ENCODE results near the gene FOXJ1. TPM values are rescaled to one million over a fixed set of nuclear protein-coding genes. Genes with fewer than 3 reads are reported as not detected.

FOXJ1 gene
- total and polyA plus RNA-seq, 2 of the 13 experiments (the other 11 are each of a cell fraction or from before 2014, with no cell fraction given): 0.98 to 1.6 TPM

- Histone ChIP-seq H3K36me3 (replicated peaks in 1 of 2; ENCODE audit: control insufficient read depth in 1 of 2, insufficient read depth in 2 of 2, low read length in 2 of 2) (peaks cover 61 to 90% of the 10 kb centered on the region in 2 experiments), H3K79me2 (ENCODE audit: insufficient read depth, low read length) (no peaks in the 10 kb centered on the region), H3K4me3 (replicated peaks in 1 of 3; ENCODE audit: insufficient read depth in 1 of 3, low read depth in 2 of 3, low read length in 3 of 3) (no peak overlapping the region), H3K4me1 (ENCODE audit: insufficient read depth, low read length) (no peaks in the 10 kb centered on the region), H3K4me2 (ENCODE audit: low read depth, low read length) (no peak overlapping the region), H2AFZ (ENCODE audit: low read length) (no peak overlapping the region), H4K20me1 (ENCODE audit: insufficient read depth, low read length) (no peaks in the 10 kb centered on the region), H3K27me3 (ENCODE audit: control insufficient read depth in 1 of 2, insufficient read depth in 2 of 2, low read length in 2 of 2) (no peaks in the 10 kb centered on the region), H3K9me3 (ENCODE audit: low read length) (no peaks in the 10 kb centered on the region), H3K27ac (ENCODE audit: extremely low read length, insufficient read depth, low read length) (no peak overlapping the region), H3K9ac (ENCODE audit: insufficient read depth, low read depth, low read length) (no peak overlapping the region)
- ATAC-seq (no peak), DNase-seq (ENCODE audit: low spot score) (no peak), FAIRE-seq (no peak)
- no TSS peak for BruUV-seq (replicated peaks)
- in situ Hi-C loops (cut with HindIII; ENCODE audit: extremely low pct_ligation_motif_present, low pct_unique_long_range_greater_than_20kb): no loop called here
- intact Hi-C loops (cut with micrococcal nuclease; ENCODE audit: unreplicated experiment): no loop called here
- ChIA-PET POLR2A (interaction anchor here (0.7 kb wide), 1 partner anchor 13 kb away, joined by 3 read pairs; the partner anchor contains the start of gene ZACN), CTCF (ENCODE audit: low intra/inter-chr PET ratio, low total read pairs) (no interaction called here)
- no peak for TF ChIP-seq MXD4 (CRISPR knock-in tag; IDR thresholded peaks at IDR 0.05)
- TF ChIP-seq HNRNPK (IDR thresholded peaks at IDR 0.05; ENCODE audit: low read depth, low read length, poor library complexity, severe bottlenecking): no peak
- TF ChIP-seq ZMAT5 (CRISPR knock-in tag; IDR thresholded peaks at IDR 0.05; ENCODE audit: borderline replicate concordance, low read depth): no peak
- no peak for TF ChIP-seq ZNF3 (CRISPR knock-in tag; IDR thresholded peaks at IDR 0.05)
- no peak for TF ChIP-seq DRAP1 (CRISPR knock-in tag; IDR thresholded peaks at IDR 0.05)
- no peak for TF ChIP-seq SNAPC2 (CRISPR knock-in tag; IDR thresholded peaks at IDR 0.05)
- TF ChIP-seq ZFP36 (IDR thresholded peaks at IDR 0.05; ENCODE audit: borderline replicate concordance, low read depth, low read length, partially characterized antibody): no peak
- no peak for TF ChIP-seq ZNF512B (CRISPR knock-in tag; IDR thresholded peaks at IDR 0.05; ENCODE audit: borderline replicate concordance)
- TF ChIP-seq ZNF75D (CRISPR knock-in tag; IDR thresholded peaks at IDR 0.05; ENCODE audit: borderline replicate concordance): no peak
- no peak for TF ChIP-seq ZBTB4 (CRISPR knock-in tag; IDR thresholded peaks at IDR 0.05; ENCODE audit: borderline replicate concordance)
- TF ChIP-seq MEIS1 (CRISPR knock-in tag; IDR thresholded peaks at IDR 0.05; ENCODE audit: borderline replicate concordance): no peak
- TF ChIP-seq IRF1 (CRISPR knock-in tag; IDR thresholded peaks at IDR 0.05; ENCODE audit: low read depth): no peak
- WGBS (ENCODE audit: low lambda C conversion rate): 97% methylated on average over 19 of the region's 20 CpGs
Observed at GRCh38 chr17:76092526-76093413, 48.3 kb downstream of the FOXJ1 start.
